Glutamatergic neuron (in vitro differentiated cells): Measurements from ENCODE around the gene RBAK. TPM values are rescaled to one million over a fixed set of nuclear protein-coding genes. Genes with fewer than 3 reads are reported as not detected.

Experiments
- DNase-seq: peaks from one replicate; pipeline ENCODE4 v3.0.0; 2022
- H3K27ac Mint-ChIP-seq: one replicate; pipeline ENCODE4 v1.8.0; 2020; ENCODE audit warnings: mild to moderate bottlenecking, mixed read lengths, inconsistent platforms; ENCODE audit not compliant: unreplicated experiment
- H3K27me3 Mint-ChIP-seq: one replicate; pipeline ENCODE4 v1.8.0; 2020; ENCODE audit warnings: mild to moderate bottlenecking, moderate library complexity, mixed read lengths, inconsistent platforms; ENCODE audit not compliant: unreplicated experiment
- H3K36me3 Mint-ChIP-seq: one replicate; pipeline ENCODE4 v1.8.0; 2020; ENCODE audit warnings: mild to moderate bottlenecking, mixed read lengths, inconsistent platforms; ENCODE audit not compliant: unreplicated experiment
- H3K4me1 Mint-ChIP-seq: one replicate; pipeline ENCODE4 v1.8.0; 2020; ENCODE audit warnings: mild to moderate bottlenecking, low read depth, mixed read lengths, inconsistent platforms; ENCODE audit not compliant: unreplicated experiment
- H3K4me3 Mint-ChIP-seq: one replicate; pipeline ENCODE4 v1.8.0; 2020; ENCODE audit warnings: mild to moderate bottlenecking, mixed read lengths, inconsistent platforms; ENCODE audit not compliant: unreplicated experiment
- H3K9me3 Mint-ChIP-seq: one replicate; pipeline ENCODE4 v1.8.0; 2020; ENCODE audit warnings: mild to moderate bottlenecking, moderate library complexity, mixed read lengths, inconsistent platforms; ENCODE audit not compliant: unreplicated experiment
- CTCF ChIP-seq: fragments of 200-600 bp; sonication (generic); IDR thresholded peaks from one replicate; pipeline ENCODE4 v1.5.0; 2021; ENCODE audit not compliant: partially characterized antibody, unreplicated experiment
- long read RNA-seq: library from polyadenylated mRNA; unstranded; transcript quantifications from one replicate; pipeline ENCODE4 v2.0.0, GENCODE V29; 2020; ENCODE audit not compliant: unreplicated experiment
- total RNA-seq: library from RNA; stranded (reverse); fragmentation: NEBNext Ultra II Directional; extraction: Animal tissue kit (Norgen Biotek cat#: 25700); gene quantifications from one replicate; pipeline ENCODE4 v1.2.1, GENCODE V29; 2021; ENCODE audit not compliant: unreplicated experiment

Gene RBAK
- total RNA-seq, result 18.0 TPM
- long read RNA-seq, result 0 reads

GRCh38 chr7:5045558-5046396 is at the start of gene RBAK:
Gene RBAK, plus strand, starts transcription at chr7:5045860. Its CDS starts 2,217 bp downstream, at chr7:5048077.
- Mint-ChIP-seq H3K4me3 (peak within 1 kb of the TSS; percentile 95), H3K36me3 (peaks cover 11% of the 10 kb centered on the region), H3K9me3 (peaks cover 12% of the 10 kb centered on the region), H3K4me1 (peaks cover 1% of the 10 kb centered on the region), H3K27ac (peak within 1 kb of the TSS; percentile 90), H3K27me3 (no peaks in the 10 kb centered on the region)
- DNase-seq, result peak; percentile 94
- TF ChIP-seq CTCF, result no peak

GRCh38 chr7:4996696-4997222 is 48.9 kb upstream of the RBAK start:
- Mint-ChIP-seq H3K9me3 (peaks cover 8% of the 10 kb centered on the region), H3K4me3 (peak overlapping the region; percentile 16), H3K4me1 (peaks cover 15% of the 10 kb centered on the region), H3K27ac (no peak overlapping the region), H3K27me3 (peaks cover 4% of the 10 kb centered on the region), H3K36me3 (no peaks in the 10 kb centered on the region)
- no peak for DNase-seq
- peak; percentile 26 for TF ChIP-seq CTCF

GRCh38 chr7:4998244-4998643 is 47.4 kb upstream of the RBAK start:
- Mint-ChIP-seq H3K27ac (no peak overlapping the region), H3K9me3 (peaks cover 8% of the 10 kb centered on the region), H3K4me3 (no peak overlapping the region), H3K36me3 (no peaks in the 10 kb centered on the region), H3K27me3 (peaks cover 4% of the 10 kb centered on the region), H3K4me1 (peaks cover 15% of the 10 kb centered on the region)
- no peak for TF ChIP-seq CTCF
- DNase-seq, result no peak

- Mint-ChIP-seq H3K4me1 (peaks cover 15% of the 10 kb centered on the region), H3K27ac (no peak overlapping the region), H3K27me3 (peaks cover 4% of the 10 kb centered on the region), H3K4me3 (no peak overlapping the region), H3K9me3 (peaks cover 8% of the 10 kb centered on the region), H3K36me3 (no peaks in the 10 kb centered on the region)
- no peak for DNase-seq
- no peak for TF ChIP-seq CTCF
These were observed 46.8 kb upstream of the RBAK start for GRCh38 chr7:4998910-4999309.
